Activated naive CD4-positive, alpha-beta T cell (primary cell): ENCODE data around the gene CTNNA2.

ENCODE experiments used
- DNase-seq, 4 experiments: peaks; one replicate each; lab custom pipeline; 2025; lab: John Stamatoyannopoulos, UW

CTNNA2 gene

GRCh38 chr2:80568011-80568410, 1055.2 kb downstream of the CTNNA2 start:
- DNase-seq: no peak

GRCh38 chr2:80573167-80573566, 1060.3 kb downstream of the CTNNA2 start:
- DNase-seq: no peak

DNA sequence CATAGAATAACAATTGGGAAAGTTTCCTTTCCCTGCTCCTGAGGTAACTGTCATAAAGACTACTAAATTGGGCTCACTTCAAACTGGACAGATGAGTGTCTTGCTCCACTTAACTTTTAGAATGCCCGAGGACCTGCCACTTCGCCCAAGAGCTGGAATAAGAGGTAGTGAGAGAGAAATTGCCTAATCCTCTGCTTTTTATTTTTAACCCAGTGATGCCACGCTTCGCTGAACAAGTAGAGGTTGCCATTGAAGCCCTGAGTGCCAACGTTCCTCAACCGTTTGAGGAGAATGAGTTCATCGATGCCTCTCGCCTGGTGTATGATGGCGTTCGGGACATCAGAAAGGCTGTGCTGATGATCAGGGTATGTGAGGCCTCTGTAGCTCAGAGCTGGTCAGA, 1061.1 kb downstream of the CTNNA2 start:
- no peak for DNase-seq

- DNase-seq: no peak
Measured at GRCh38 chr2:80579756-80580155, 1066.9 kb downstream of the CTNNA2 start.

GRCh38 chr2:80591233-80591632, 1078.4 kb downstream of the CTNNA2 start:
- DNase-seq: no peak

- no peak for DNase-seq
Measured at GRCh38 chr2:80592106-80592505, 1079.3 kb downstream of the CTNNA2 start.

- no peak for DNase-seq
Measured at GRCh38 chr2:80610108-80610507, 1097.3 kb downstream of the CTNNA2 start.

GRCh38 chr2:80621656-80622055, 1108.8 kb downstream of the CTNNA2 start:
- DNase-seq: no peak

GRCh38 chr2:80624062-80624461, 1111.2 kb downstream of the CTNNA2 start:
- DNase-seq: no peak

- DNase-seq: no peak
Measured at GRCh38 chr2:80634590-80634989, 1121.7 kb downstream of the CTNNA2 start.

DNA sequence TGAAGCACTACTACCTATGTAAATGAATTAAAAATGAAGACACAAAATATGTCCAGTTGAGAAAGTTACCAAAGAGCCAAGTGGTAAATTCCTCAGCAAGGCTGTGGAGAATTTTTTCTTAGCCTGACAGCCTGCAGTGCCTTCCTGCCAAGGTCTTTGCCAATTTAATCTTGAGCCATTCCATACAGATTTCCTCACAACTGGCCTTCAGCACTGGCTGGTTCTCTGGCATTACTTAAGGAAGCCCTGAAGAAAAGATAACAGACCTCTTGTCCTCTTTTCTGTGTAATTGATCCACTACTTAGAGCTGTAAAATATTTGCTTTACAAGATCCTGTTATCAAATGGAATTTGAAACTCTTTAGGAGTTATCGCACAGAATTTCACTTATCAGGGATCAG, 1125.9 kb downstream of the CTNNA2 start:
- no peak for DNase-seq

GRCh38 chr2:80642465-80642864, 1129.6 kb downstream of the CTNNA2 start:
- no peak for DNase-seq

DNA sequence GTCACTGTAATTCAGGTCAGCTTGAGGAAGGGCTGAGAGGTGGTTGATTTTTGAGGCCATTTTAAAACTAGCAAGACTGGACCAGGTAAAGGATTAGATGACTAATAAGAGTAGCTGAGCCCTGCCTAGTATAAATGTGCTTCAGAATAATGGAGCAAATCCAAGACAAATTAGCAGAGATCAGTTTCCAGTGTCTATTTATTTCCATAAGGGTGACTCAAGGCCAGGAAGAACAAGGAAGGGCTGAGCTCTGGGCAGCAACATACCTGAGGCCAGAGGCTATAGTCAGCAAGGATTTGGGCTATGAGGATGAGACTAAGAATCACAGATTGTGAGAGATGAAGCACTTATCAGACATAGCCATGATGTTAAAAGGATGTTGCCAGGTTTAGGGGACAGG, 1130.7 kb downstream of the CTNNA2 start:
- DNase-seq: no peak

DNA sequence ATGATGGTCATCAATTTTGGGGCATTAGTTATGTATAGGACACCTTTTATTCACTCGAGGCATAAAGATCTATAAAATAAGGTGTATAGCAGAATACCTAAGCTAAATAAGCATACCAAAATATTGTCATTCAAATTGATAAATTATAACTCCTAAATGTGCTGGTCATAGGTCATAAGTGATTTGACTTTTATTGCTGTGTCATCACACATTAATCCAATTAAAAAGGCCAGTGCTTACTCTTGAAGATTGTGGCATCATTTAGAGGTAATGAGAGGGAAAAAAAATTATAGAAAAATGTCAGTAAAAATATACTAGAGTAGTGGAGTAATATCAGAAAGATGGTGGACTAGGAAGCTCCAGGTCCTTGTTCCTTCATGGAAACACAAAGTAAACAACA, 1138.6 kb downstream of the CTNNA2 start:
- no peak for DNase-seq

GRCh38 chr2:80655265-80655664, 1142.4 kb downstream of the CTNNA2 start:
- DNase-seq: no peak

- DNase-seq: no peak
Measured at GRCh38 chr2:80670763-80671162, 1157.9 kb downstream of the CTNNA2 start.

- no peak for DNase-seq
Measured at GRCh38 chr2:80687524-80687923, 1174.7 kb downstream of the CTNNA2 start.

DNA sequence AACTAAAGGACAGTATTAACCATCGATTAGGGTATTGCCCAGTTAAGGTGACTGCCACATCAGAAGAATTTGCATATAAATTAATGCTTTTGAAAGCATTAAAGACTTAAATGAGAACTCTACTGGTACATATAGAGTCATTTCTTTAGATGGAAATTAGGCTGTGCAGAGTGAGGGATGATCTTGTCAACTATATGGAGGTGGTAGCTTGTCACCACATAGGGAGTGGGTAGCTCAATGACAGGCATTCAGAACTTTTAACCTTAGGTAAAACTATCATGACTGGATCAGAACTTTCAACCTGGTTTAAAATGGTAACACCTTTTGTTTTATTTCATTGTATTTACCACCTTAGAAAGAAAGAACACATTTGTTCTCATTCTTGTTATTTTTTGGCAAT, 1176.3 kb downstream of the CTNNA2 start:
- no peak for DNase-seq
